HepG2 (cell line): ENCODE data around the gene DIPK1B.

ENCODE experiments used
- KDM2A ChIP-seq: sonication (generic); formaldehyde crosslinking; IDR thresholded peaks from 2 replicates; pipeline ENCODE4 v1.4.0; 2020; ENCODE audit warnings: low read depth, missing genetic modification reagents, borderline replicate concordance
- KLF13 ChIP-seq: sonication (generic); formaldehyde crosslinking; IDR thresholded peaks from 2 replicates; pipeline ENCODE4 v1.4.0; 2020; ENCODE audit warnings: mild to moderate bottlenecking, missing genetic modification reagents
- RNF2 ChIP-seq: fragments of 450-650 bp; conservative IDR thresholded peaks from 2 replicates; pipeline ENCODE4 v1.6.1; 2016; ENCODE audit warnings: low read depth
- ZNF331 ChIP-seq: sonication (generic); formaldehyde crosslinking; IDR thresholded peaks from 2 replicates; pipeline ENCODE4 v1.4.0; 2020; ENCODE audit warnings: missing genetic modification reagents
- TF ChIP-seq, protein P1 (sequence below), 2 experiments: sonication (generic) in 1 of 2; formaldehyde crosslinking in 1 of 2; IDR thresholded peaks; 2 replicates each; pipeline versions ENCODE4 v1.5.1 to v1.6.1; 2011 to 2020; ENCODE audit warnings: borderline replicate concordance in 1 of 2, low read depth in 1 of 2, low read length in 1 of 2, mild to moderate bottlenecking in 1 of 2, missing genetic modification reagents in 1 of 2, moderate library complexity in 1 of 2

DNA sequence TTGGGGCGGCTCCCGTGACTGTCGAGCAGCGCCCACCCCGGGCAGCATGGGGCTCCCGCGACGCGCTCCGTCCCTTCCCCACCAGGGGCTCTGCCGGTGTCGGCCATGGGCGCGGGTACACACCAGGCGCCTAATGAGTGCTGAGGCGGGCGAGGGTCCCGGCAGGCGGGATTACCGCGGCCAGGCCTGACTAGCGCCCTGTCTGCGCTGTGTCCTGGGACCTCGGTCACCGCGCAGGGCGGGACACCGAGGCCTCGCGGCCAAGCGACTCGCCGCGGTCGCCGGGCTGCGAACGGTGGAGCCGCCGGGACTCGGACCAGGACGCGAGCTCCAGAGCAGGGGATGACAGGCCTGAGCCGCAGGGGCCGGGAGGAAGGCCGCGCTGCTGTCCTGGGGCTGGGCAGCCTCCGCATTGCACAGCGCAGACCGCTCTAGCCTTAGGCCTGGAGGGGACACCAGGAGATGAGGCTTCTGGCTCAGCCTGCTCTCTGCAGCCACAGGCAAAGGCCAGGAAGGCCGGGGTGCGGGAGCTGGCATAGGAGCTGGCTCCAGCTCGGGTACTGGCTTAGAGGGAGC, 16.3 kb downstream of the DIPK1B start:
- TF ChIP-seq KLF13 (CRISPR knock-in tag) = no peak
- TF ChIP-seq RNF2 = no peak
- no peak for TF ChIP-seq ZNF331 (CRISPR knock-in tag)
- TF ChIP-seq, protein P1, sequence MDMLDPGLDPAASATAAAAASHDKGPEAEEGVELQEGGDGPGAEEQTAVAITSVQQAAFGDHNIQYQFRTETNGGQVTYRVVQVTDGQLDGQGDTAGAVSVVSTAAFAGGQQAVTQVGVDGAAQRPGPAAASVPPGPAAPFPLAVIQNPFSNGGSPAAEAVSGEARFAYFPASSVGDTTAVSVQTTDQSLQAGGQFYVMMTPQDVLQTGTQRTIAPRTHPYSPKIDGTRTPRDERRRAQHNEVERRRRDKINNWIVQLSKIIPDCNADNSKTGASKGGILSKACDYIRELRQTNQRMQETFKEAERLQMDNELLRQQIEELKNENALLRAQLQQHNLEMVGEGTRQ (IDR thresholded peaks at IDR 0.05; ENCODE audit: low read depth, low read length) = no peak
- TF ChIP-seq, protein P1 (CRISPR knock-in tag; IDR thresholded peaks at IDR 0.05; ENCODE audit: borderline replicate concordance) = no peak
- TF ChIP-seq KDM2A (CRISPR knock-in tag) = peak; percentile 21; the same call in 1 of the 2 replicates
